ENCODE data around the gene DUSP28. TPM values are rescaled to one million over a fixed set of nuclear protein-coding genes. Genes with fewer than 3 reads are reported as not detected.

Gene DUSP28
- total RNA-seq (10 to 100 TPM in 3 of 4 donors, 1 to 10 TPM in 1; 9.6 to 14.9 (median 11.7) TPM), polyA plus RNA-seq (10.9 TPM)
- long read RNA-seq, donor 1, partial matches to known transcripts = 0 of 6 reads
- long read RNA-seq, donor 1, other reads (novel, unspliced or antisense) = 3 of 6 reads
- long read RNA-seq, donor 2, partial matches to known transcripts = 0 of 6 reads
- long read RNA-seq, donor 2, other reads (novel, unspliced or antisense) = 1 of 6 reads
- long read RNA-seq, donor 3, transcript DUSP28-202 (2 exons, 3,461 nt) = major isoform, 14 of 24 reads
- long read RNA-seq, donor 3, partial matches to known transcripts = 0 of 24 reads
- long read RNA-seq, donor 3, other reads (novel, unspliced or antisense) = 6 of 24 reads
- long read RNA-seq, donor 4, partial matches to known transcripts = 0 of 7 reads
- long read RNA-seq, donor 4, other reads (novel, unspliced or antisense) = 2 of 7 reads

DNA sequence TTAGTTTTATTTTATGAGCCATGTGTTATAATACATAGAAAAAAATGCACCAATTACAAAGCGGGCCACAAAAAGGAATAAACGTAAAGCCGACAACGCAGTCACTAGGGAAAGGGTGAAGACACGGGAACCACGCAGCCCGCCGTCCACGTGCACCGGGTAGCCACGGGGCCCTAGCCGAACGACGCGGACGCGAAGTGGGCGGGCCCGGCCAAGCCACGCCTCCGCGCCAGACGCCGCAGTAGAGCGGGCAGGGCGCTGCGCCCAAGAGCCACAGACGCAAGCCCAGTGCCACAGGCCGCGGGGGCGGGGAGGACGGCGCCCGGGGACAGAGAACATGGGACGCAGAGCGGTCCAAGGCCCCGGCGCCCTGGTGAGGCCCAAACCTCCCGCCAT is at the start of gene DUSP28:
Gene DUSP28, plus strand, starts transcription at position 274 of the 396 bp plus-strand sequence. CDS start 328 bp downstream, outside the sequence.
- Histone ChIP-seq H3K4me1 (ENCODE audit: control insufficient read depth, insufficient read depth, low read length) (peaks cover 4% of the 10 kb centered on the region), H3K4me3 (ENCODE audit: low read length) (peak within 1 kb of the TSS; percentile 76), H3K9me3 (ENCODE audit: control insufficient read depth, low read length) (no peaks in the 10 kb centered on the region), H3K27ac (ENCODE audit: low read length) (peak within 1 kb of the TSS; percentile 97), H3K27me3 (ENCODE audit: control insufficient read depth, insufficient read depth) (no peaks in the 10 kb centered on the region)
- intact Hi-C loops (cut with DNase I) = no loop called here
- DNase-seq = peak; percentile 95 to 98 (median 98)
- WGBS = under 1% methylated on average over 39 of the region's 39 CpGs
- ATAC-seq = peak; percentile 87 to 88

GRCh38 chr2:240510513-240511210 is 49.5 kb upstream of the DUSP28 start:
- no peak for DNase-seq

GRCh38 chr2:240511351-240512108 is 48.6 kb upstream of the DUSP28 start:
- no peak overlapping the region for H3K27ac ChIP-seq (ENCODE audit: low read length)
- H3K4me3 ChIP-seq (ENCODE audit: low read length) = no peak overlapping the region
- intact Hi-C loops (cut with DNase I) = loop anchor here in 3 of 4 donors (10.0 kb wide), 1 partner anchor 193 kb away; no protein-coding TSS in a partner anchor
- 95% methylated on average over 31 of the region's 31 CpGs for WGBS
- H3K4me1 ChIP-seq (ENCODE audit: control insufficient read depth, insufficient read depth, low read length) = no peaks in the 10 kb centered on the region
- ATAC-seq (no peak), DNase-seq (no peak)
- no peaks in the 10 kb centered on the region for H3K27me3 ChIP-seq (ENCODE audit: control insufficient read depth, insufficient read depth)
- no peaks in the 10 kb centered on the region for H3K9me3 ChIP-seq (ENCODE audit: control insufficient read depth, low read length)

More at GRCh38 chr2:240510513-240511210, 49.5 kb upstream of the DUSP28 start:
- Histone ChIP-seq H3K4me1 (ENCODE audit: control insufficient read depth, insufficient read depth, low read length) (no peaks in the 10 kb centered on the region), H3K4me3 (ENCODE audit: low read length) (no peak overlapping the region), H3K9me3 (ENCODE audit: control insufficient read depth, low read length) (no peaks in the 10 kb centered on the region), H3K27me3 (ENCODE audit: control insufficient read depth, insufficient read depth) (no peaks in the 10 kb centered on the region), H3K27ac (ENCODE audit: low read length) (no peak overlapping the region)
- intact Hi-C loops (cut with DNase I) = loop anchor here in 3 of 4 donors (10.0 kb wide), 1 partner anchor 194 kb away; no protein-coding TSS in a partner anchor
- 92% methylated on average over 12 of the region's 12 CpGs for WGBS
- no peak for ATAC-seq

GRCh38 chr2:240512109-240512485 is 48.1 kb upstream of the DUSP28 start:
- no peaks in the 10 kb centered on the region for H3K27me3 ChIP-seq (ENCODE audit: control insufficient read depth, insufficient read depth)
- H3K27ac ChIP-seq (ENCODE audit: low read length) = no peak overlapping the region
- no peaks in the 10 kb centered on the region for H3K4me1 ChIP-seq (ENCODE audit: control insufficient read depth, insufficient read depth, low read length)
- intact Hi-C loops (cut with DNase I) = loop anchor here in 3 of 4 donors (10.0 kb wide), 1 partner anchor 193 kb away; no protein-coding TSS in a partner anchor
- no peaks in the 10 kb centered on the region for H3K9me3 ChIP-seq (ENCODE audit: control insufficient read depth, low read length)
- no peak for DNase-seq
- 97% methylated on average over 11 of the region's 11 CpGs for WGBS
- no peak overlapping the region for H3K4me3 ChIP-seq (ENCODE audit: low read length)
- no peak for ATAC-seq

- ATAC-seq = no peak
- intact Hi-C loops (cut with DNase I) = loop anchor here in 3 of 4 donors (10.0 kb wide), 1 partner anchor 192 kb away; no protein-coding TSS in a partner anchor
- Histone ChIP-seq H3K4me1 (ENCODE audit: control insufficient read depth, insufficient read depth, low read length) (no peaks in the 10 kb centered on the region), H3K27ac (ENCODE audit: low read length) (no peak overlapping the region), H3K4me3 (ENCODE audit: low read length) (no peak overlapping the region), H3K9me3 (ENCODE audit: control insufficient read depth, low read length) (no peaks in the 10 kb centered on the region), H3K27me3 (ENCODE audit: control insufficient read depth, insufficient read depth) (no peaks in the 10 kb centered on the region)
- DNase-seq = no peak
- 96% methylated on average over 21 of the region's 21 CpGs for WGBS
Measured at GRCh38 chr2:240512666-240513535, 47.3 kb upstream of the DUSP28 start.

GRCh38 chr2:240513549-240514287 is 46.4 kb upstream of the DUSP28 start:
- WGBS = 40% methylated on average over 13 of the region's 13 CpGs
- no peak overlapping the region for H3K4me3 ChIP-seq (ENCODE audit: low read length)
- ATAC-seq (peak; percentile 90 to 93), DNase-seq (peak; percentile 85 to 95 (median 92))
- H3K27me3 ChIP-seq (ENCODE audit: control insufficient read depth, insufficient read depth) = no peaks in the 10 kb centered on the region
- H3K27ac ChIP-seq (ENCODE audit: low read length) = no peak overlapping the region
- intact Hi-C loops (cut with DNase I) = loop anchor here in 3 of 4 donors (10.0 kb wide), 1 partner anchor 191 kb away; no protein-coding TSS in a partner anchor
- H3K4me1 ChIP-seq (ENCODE audit: control insufficient read depth, insufficient read depth, low read length) = no peaks in the 10 kb centered on the region
- H3K9me3 ChIP-seq (ENCODE audit: control insufficient read depth, low read length) = no peaks in the 10 kb centered on the region

DNA sequence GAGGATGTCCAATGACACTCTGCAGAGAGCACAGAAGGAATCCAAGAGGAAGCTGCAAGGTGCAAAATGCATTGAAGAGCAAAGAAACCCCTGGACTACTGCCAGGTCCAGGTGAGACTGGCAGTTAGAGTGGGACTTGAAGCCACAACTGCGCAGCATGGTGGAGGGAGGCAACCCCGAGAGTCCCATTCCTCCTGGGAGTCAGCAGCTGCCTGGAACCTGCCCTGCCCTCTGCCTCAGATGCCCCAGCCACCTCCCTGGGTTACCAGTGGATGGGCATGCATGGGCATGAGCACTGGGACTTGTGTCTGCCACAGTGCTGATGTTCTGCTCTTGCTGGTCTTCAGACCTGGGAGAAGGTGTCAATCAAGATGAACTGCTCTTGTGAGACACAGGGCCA is 45.5 kb upstream of the DUSP28 start:
- intact Hi-C loops (cut with DNase I) = loop anchor here in 3 of 4 donors (10.0 kb wide), 1 partner anchor 190 kb away; no protein-coding TSS in a partner anchor
- ATAC-seq (no peak), DNase-seq (no peak)
- Histone ChIP-seq H3K9me3 (ENCODE audit: control insufficient read depth, low read length) (no peaks in the 10 kb centered on the region), H3K4me3 (ENCODE audit: low read length) (no peak overlapping the region), H3K27me3 (ENCODE audit: control insufficient read depth, insufficient read depth) (no peaks in the 10 kb centered on the region), H3K27ac (ENCODE audit: low read length) (no peak overlapping the region), H3K4me1 (ENCODE audit: control insufficient read depth, insufficient read depth, low read length) (no peaks in the 10 kb centered on the region)
- 100% methylated on average over 2 of the region's 2 CpGs for WGBS

- H3K27me3 ChIP-seq (ENCODE audit: control insufficient read depth, insufficient read depth) = no peaks in the 10 kb centered on the region
- intact Hi-C loops (cut with DNase I) = loop anchor here in 3 of 4 donors (10.0 kb wide), 1 partner anchor 187 kb away; no protein-coding TSS in a partner anchor
- H3K4me1 ChIP-seq (ENCODE audit: control insufficient read depth, insufficient read depth, low read length) = no peaks in the 10 kb centered on the region
- H3K4me3 ChIP-seq (ENCODE audit: low read length) = no peak overlapping the region
- WGBS = 97% methylated on average over 4 of the region's 4 CpGs
- no peak for DNase-seq
- no peak for ATAC-seq
- H3K9me3 ChIP-seq (ENCODE audit: control insufficient read depth, low read length) = no peaks in the 10 kb centered on the region
- no peak overlapping the region for H3K27ac ChIP-seq (ENCODE audit: low read length)
Measured at GRCh38 chr2:240517342-240517741, 42.8 kb upstream of the DUSP28 start.

GRCh38 chr2:240518981-240519380 is 41.2 kb upstream of the DUSP28 start:
- Histone ChIP-seq H3K4me3 (ENCODE audit: low read length) (no peak overlapping the region), H3K27me3 (ENCODE audit: control insufficient read depth, insufficient read depth) (no peaks in the 10 kb centered on the region), H3K4me1 (ENCODE audit: control insufficient read depth, insufficient read depth, low read length) (no peaks in the 10 kb centered on the region), H3K27ac (ENCODE audit: low read length) (no peak overlapping the region), H3K9me3 (ENCODE audit: control insufficient read depth, low read length) (no peaks in the 10 kb centered on the region)
- no peak for ATAC-seq
- intact Hi-C loops (cut with DNase I) = loop anchor here in 3 of 4 donors (10.0 kb wide), 1 partner anchor 186 kb away; no protein-coding TSS in a partner anchor
- WGBS = 86% methylated on average over 5 of the region's 5 CpGs
- no peak for DNase-seq
